ENCODE data around the gene JAML. TPM values are rescaled to one million over a fixed set of nuclear protein-coding genes. Genes with fewer than 3 reads are reported as not detected.

Gene JAML
- total RNA-seq, 4 donors from 2014 or later, result 3.2 to 15.1 (median 8.0) TPM

DNA sequence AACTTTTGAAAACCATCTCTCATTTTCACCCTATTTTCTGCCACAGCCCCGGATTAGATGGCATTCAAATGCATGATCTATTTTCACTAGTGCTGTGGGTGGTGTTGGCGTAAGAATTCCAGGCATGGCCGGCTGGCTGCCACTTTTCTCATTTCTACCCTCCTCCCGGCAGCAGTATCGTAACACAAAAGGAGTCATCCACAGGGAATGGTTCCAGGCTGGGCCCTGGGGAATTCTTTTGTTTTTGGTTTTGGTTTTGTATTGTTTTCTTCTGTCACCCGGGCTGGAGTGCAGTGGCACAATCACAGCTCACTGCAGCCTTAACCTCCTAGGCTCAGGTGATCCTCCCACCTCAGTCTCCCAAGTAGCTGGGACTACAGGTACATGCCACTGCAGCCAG, 13.8 kb downstream of the JAML start:
- DNase-seq, result no peak
- in situ Hi-C loops (cut with MboI; ENCODE audit: low pct_ligation_motif_present in 1 of 4, low pct_unique_long_range_greater_than_20kb in 1 of 4, low sequenced_read_pairs in 3 of 4), result no loop called here
- H3K27ac ChIP-seq, result peak overlapping the region in 1 of 4 donors; percentile 1

DNA sequence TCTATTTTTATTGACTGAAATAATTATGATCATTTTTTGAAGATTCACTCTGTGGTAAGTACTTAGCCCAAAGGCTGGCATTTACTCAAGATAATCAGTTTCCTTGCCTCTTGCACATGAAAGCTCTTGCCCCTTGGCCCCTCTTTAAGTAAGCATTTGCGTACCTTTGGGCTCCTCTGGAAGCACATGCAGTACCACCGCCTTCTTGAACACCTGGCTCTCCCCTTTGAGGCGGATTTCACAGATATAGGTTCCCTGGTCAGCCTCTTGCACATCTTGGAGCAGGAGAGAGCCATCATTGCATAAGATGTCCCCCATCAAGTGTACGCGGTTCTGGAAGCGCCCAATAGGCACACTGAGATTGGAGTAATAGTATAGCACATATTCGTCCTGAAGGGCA, 14.5 kb downstream of the JAML start:
- Histone ChIP-seq H3K27me3 (peaks cover under 1% of the 10 kb centered on the region), H3K9me3 (no peaks in the 10 kb centered on the region), H3K4me1 (peaks cover 15 to 68% (median 37%) of the 10 kb centered on the region in 4 donors), H3K4me3 (no peak overlapping the region), H3K36me3 (no peaks in the 10 kb centered on the region), H3K27ac (no peak overlapping the region)
- no peak for DNase-seq
- 95% methylated on average over 7 of the region's 7 CpGs; no CpG with 5 or more reads in 1 of the 2 donors for WGBS, 2 donors (ENCODE audit: low coverage in 1 of 2)
- in situ Hi-C loops (cut with MboI; ENCODE audit: low pct_ligation_motif_present in 1 of 4, low pct_unique_long_range_greater_than_20kb in 1 of 4, low sequenced_read_pairs in 3 of 4) (no loop called here), intact Hi-C loops (cut with DNase I; ENCODE audit: low total_unique reads) (no loop called here)
- no peak for TF ChIP-seq EP300 (IDR thresholded peaks at IDR 0.05; ENCODE audit: low read depth)

More for the DNA sequence above, 13.8 kb downstream of the JAML start:
- no peak overlapping the region for H3K4me3 ChIP-seq
- H3K4me1 ChIP-seq, result peaks cover 15 to 64% (median 37%) of the 10 kb centered on the region in 4 donors
- H3K27me3 ChIP-seq, result peaks cover 5% of the 10 kb centered on the region
- 40 to 62% methylated on average over 1 to 6 of the region's 6 CpGs for WGBS, 2 donors (ENCODE audit: low coverage in 1 of 2)
- H3K9me3 ChIP-seq, result no peaks in the 10 kb centered on the region
- intact Hi-C loops (cut with DNase I; ENCODE audit: low total_unique reads), result no loop called here
- no peaks in the 10 kb centered on the region for H3K36me3 ChIP-seq
- TF ChIP-seq POLR2A (IDR thresholded peaks at IDR 0.05) (no peak), POLR2AphosphoS5 (IDR thresholded peaks at IDR 0.05) (no peak), EP300 (IDR thresholded peaks at IDR 0.05; ENCODE audit: low read depth) (no peak)
- TF ChIP-seq, protein P1, sequence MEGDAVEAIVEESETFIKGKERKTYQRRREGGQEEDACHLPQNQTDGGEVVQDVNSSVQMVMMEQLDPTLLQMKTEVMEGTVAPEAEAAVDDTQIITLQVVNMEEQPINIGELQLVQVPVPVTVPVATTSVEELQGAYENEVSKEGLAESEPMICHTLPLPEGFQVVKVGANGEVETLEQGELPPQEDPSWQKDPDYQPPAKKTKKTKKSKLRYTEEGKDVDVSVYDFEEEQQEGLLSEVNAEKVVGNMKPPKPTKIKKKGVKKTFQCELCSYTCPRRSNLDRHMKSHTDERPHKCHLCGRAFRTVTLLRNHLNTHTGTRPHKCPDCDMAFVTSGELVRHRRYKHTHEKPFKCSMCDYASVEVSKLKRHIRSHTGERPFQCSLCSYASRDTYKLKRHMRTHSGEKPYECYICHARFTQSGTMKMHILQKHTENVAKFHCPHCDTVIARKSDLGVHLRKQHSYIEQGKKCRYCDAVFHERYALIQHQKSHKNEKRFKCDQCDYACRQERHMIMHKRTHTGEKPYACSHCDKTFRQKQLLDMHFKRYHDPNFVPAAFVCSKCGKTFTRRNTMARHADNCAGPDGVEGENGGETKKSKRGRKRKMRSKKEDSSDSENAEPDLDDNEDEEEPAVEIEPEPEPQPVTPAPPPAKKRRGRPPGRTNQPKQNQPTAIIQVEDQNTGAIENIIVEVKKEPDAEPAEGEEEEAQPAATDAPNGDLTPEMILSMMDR (IDR thresholded peaks at IDR 0.05), result no peak

DNA sequence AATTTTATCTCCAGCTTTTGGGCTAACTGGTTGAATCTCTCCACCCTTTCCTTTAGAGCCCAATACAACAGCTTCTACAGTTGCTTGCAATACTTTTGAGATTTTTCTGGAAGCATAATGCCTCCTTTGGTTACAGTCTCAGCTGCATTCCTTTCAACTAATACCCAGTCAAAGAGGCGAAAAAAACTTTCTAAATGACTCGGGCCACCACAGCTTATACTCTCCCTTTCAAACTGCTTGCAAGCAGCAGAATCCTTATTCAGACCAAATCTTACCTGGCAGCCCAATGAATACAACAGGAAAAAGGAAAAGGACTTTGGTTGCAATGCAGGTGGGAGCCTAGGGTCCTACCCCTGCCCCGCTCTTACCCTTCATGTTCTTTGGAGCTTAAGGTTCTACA, 15.8 kb downstream of the JAML start:
- TF ChIP-seq, protein P1 (IDR thresholded peaks at IDR 0.05), result no peak
- TF ChIP-seq POLR2AphosphoS5 (IDR thresholded peaks at IDR 0.05), result no peak

DNA sequence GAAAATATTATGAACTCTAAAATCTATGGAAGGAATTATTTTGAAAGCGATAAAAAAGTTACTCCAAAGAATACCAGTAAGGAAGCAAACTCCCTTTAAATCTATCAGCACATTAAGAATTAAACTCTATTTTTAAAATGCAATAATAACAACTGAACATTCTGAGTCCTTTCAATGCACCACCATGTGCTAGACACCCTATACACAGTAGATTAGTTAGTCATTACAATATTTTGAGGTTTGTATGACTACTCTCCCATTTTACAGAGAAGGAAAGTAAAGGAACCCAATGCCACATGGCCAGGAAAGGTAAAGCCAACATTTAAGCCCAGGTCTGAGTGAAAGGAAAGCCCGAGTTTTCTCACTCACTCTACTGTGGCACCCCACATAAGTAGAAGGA, 17.7 kb downstream of the JAML start:
- Histone ChIP-seq H3K9me3 (no peaks in the 10 kb centered on the region), H3K36me3 (no peaks in the 10 kb centered on the region), H3K4me3 (no peak overlapping the region), H3K27ac (peak overlapping the region in 1 of 4 donors; percentile 65), H3K4me1 (peaks cover 9 to 54% (median 24%) of the 10 kb centered on the region in 4 donors), H3K27me3 (no peaks in the 10 kb centered on the region)
- no peak for DNase-seq
- in situ Hi-C loops (cut with MboI; ENCODE audit: low pct_ligation_motif_present in 1 of 4, low pct_unique_long_range_greater_than_20kb in 1 of 4, low sequenced_read_pairs in 3 of 4) (loop anchor here in 1 of 4 donors (10.0 kb wide), 1 partner anchor 78 kb away; no protein-coding TSS in a partner anchor), intact Hi-C loops (cut with DNase I; ENCODE audit: low total_unique reads) (no loop called here)
- TF ChIP-seq EP300 (IDR thresholded peaks at IDR 0.05; ENCODE audit: low read depth), result no peak
- TF ChIP-seq POLR2AphosphoS5 (IDR thresholded peaks at IDR 0.05), result no peak
- TF ChIP-seq POLR2A (IDR thresholded peaks at IDR 0.05), result no peak
- TF ChIP-seq, protein P1 (IDR thresholded peaks at IDR 0.05), result no peak
- WGBS, 2 donors (ENCODE audit: low coverage in 1 of 2), result 89 to 92% methylated on average over 1 to 2 of the region's 2 CpGs

More for the DNA sequence above, 15.8 kb downstream of the JAML start:
- no peak for DNase-seq
- WGBS, 2 donors (ENCODE audit: low coverage in 1 of 2), result 60 to 82% methylated on average over 1 to 3 of the region's 3 CpGs
- in situ Hi-C loops (cut with MboI; ENCODE audit: low pct_ligation_motif_present in 1 of 4, low pct_unique_long_range_greater_than_20kb in 1 of 4, low sequenced_read_pairs in 3 of 4) (loop anchor here in 1 of 4 donors (10.0 kb wide), 1 partner anchor 76 kb away; no protein-coding TSS in a partner anchor), intact Hi-C loops (cut with DNase I; ENCODE audit: low total_unique reads) (no loop called here)
- no peaks in the 10 kb centered on the region for H3K9me3 ChIP-seq
- H3K4me1 ChIP-seq, result peaks cover 15 to 59% (median 29%) of the 10 kb centered on the region in 4 donors
- no peak overlapping the region for H3K4me3 ChIP-seq
- no peaks in the 10 kb centered on the region for H3K36me3 ChIP-seq
- no peak overlapping the region for H3K27ac ChIP-seq
- H3K27me3 ChIP-seq, result no peaks in the 10 kb centered on the region
